IMR-90 (cell line): ENCODE results near the gene NCOA3. TPM values are rescaled to one million over a fixed set of nuclear protein-coding genes. Genes with fewer than 3 reads are reported as not detected.
"Not testable (repeated sequence)": the region's sequence is repeated elsewhere in the genome, so short reads cannot be mapped to it uniquely, and the experiment has no call there.

ENCODE experiments used
- ATAC-seq: fragments of 200-7000 bp; cut with Tn5 transposase; 2 replicates; pipeline ENCODE4 v1.9.1; 2020; ENCODE audit warnings: low read depth, mild to moderate bottlenecking, moderate library complexity
- BruUV-seq: library from RNA; stranded (reverse); fragments of 400-500 nt; replicated peaks from 2 replicates; lab custom pipeline; 2021; lab: Mats Ljungman, UMichigan
- CTCF ChIA-PET: fragments of 300-600 bp; formaldehyde crosslinking; extraction: SDS; loops from one replicate; lab custom pipeline; 2021; ENCODE audit warnings: antibody characterized with exemption; lab: Yijun Ruan, JAX
- POLR2A ChIA-PET: fragments of 300-600 bp; sonication (Branson Sonifier 250); formaldehyde crosslinking; loops from one replicate; lab custom pipeline; 2022; ENCODE audit warnings: antibody characterized with exemption; ENCODE audit not compliant: unreplicated experiment; lab: Charles Lee
- DNase-seq: peaks from one replicate; pipeline ENCODE4 v3.0.0; 2013
- H2AFZ ChIP-seq: replicated peaks from 2 replicates; pipeline ENCODE3; 2013; ENCODE audit warnings: low read length, mild to moderate bottlenecking; ENCODE audit not compliant: poor library complexity
- H2AK5ac ChIP-seq: 2 replicates; pipeline ENCODE4 v1.6.1; 2013; ENCODE audit warnings: low read depth, low read length, inconsistent platforms
- H2AK9ac ChIP-seq: replicated peaks from 2 replicates; pipeline ENCODE3; 2013; ENCODE audit warnings: mild to moderate bottlenecking, low read depth, low read length, moderate library complexity; ENCODE audit not compliant: poor library complexity
- H2BK120ac ChIP-seq: 2 replicates; pipeline ENCODE4 v1.6.1; 2013; ENCODE audit warnings: low read depth, low read length, inconsistent platforms
- H2BK15ac ChIP-seq: 3 replicates; pipeline ENCODE4 v1.6.1; 2013; ENCODE audit warnings: low read depth, low read length, inconsistent platforms
- H2BK20ac ChIP-seq: 2 replicates; pipeline ENCODE4 v1.6.1; 2013; ENCODE audit warnings: low read depth, mild to moderate bottlenecking, inconsistent platforms, low read length, moderate library complexity
- H2BK5ac ChIP-seq: 2 replicates; pipeline ENCODE4 v1.6.1; 2013; ENCODE audit warnings: mild to moderate bottlenecking, low read depth, low read length, inconsistent platforms; ENCODE audit not compliant: poor library complexity, severe bottlenecking
- H3K14ac ChIP-seq: replicated peaks from 2 replicates; pipeline ENCODE4 v1.6.1; 2013; ENCODE audit warnings: low read depth, low read length, inconsistent platforms
- H3K18ac ChIP-seq: 2 replicates; pipeline ENCODE4 v1.6.1; 2013; ENCODE audit warnings: low read depth, low read length, control low read depth
- H3K23ac ChIP-seq: 2 replicates; pipeline ENCODE4 v1.6.1; 2013; ENCODE audit warnings: low read depth, low read length, inconsistent platforms
- H3K27ac ChIP-seq: 2 replicates; pipeline ENCODE4 v1.5.1; 2013; ENCODE audit warnings: mild to moderate bottlenecking, control low read depth, low read length; ENCODE audit not compliant: insufficient read depth
- H3K27me3 ChIP-seq: 2 replicates; pipeline ENCODE4 v1.6.1; 2013; ENCODE audit warnings: low read length; ENCODE audit not compliant: control insufficient read depth, insufficient read depth
- H3K36me3 ChIP-seq: 2 replicates; pipeline ENCODE4 v1.6.1; 2013; ENCODE audit warnings: low read length, mixed read lengths; ENCODE audit not compliant: control insufficient read depth, insufficient read depth
- H3K4ac ChIP-seq: 2 replicates; pipeline ENCODE4 v1.6.1; 2013; ENCODE audit warnings: low read depth, low read length, inconsistent platforms
- H3K4me1 ChIP-seq: 2 replicates; pipeline ENCODE4 v1.6.1; 2013; ENCODE audit warnings: low read length, mixed read lengths; ENCODE audit not compliant: control insufficient read depth, insufficient read depth
- H3K4me2 ChIP-seq: 2 replicates; pipeline ENCODE4 v1.6.1; 2013; ENCODE audit warnings: low read depth, mild to moderate bottlenecking, control low read depth, low read length, moderate library complexity
- H3K4me3 ChIP-seq: 2 replicates; pipeline ENCODE4 v1.5.1; 2013; ENCODE audit warnings: low read depth, mild to moderate bottlenecking, control low read depth, low read length, moderate library complexity; ENCODE audit not compliant: insufficient read depth
- H3K56ac ChIP-seq: 2 replicates; pipeline ENCODE4 v1.6.1; 2013; ENCODE audit warnings: low read length, inconsistent platforms; ENCODE audit not compliant: insufficient read depth; ENCODE audit errors: extremely low read depth
- H3K79me1 ChIP-seq, 2 experiments: 2 replicates each; pipeline ENCODE4 v1.6.1; 2013; ENCODE audit warnings: low read length in 2 of 2, inconsistent platforms in 1 of 2, low read depth in 1 of 2
- H3K9ac ChIP-seq: 2 replicates; pipeline ENCODE4 v1.6.1; 2013; ENCODE audit warnings: low read depth, low read length, control low read depth
- H3K9me1 ChIP-seq: 2 replicates; pipeline ENCODE4 v1.6.1; 2013; ENCODE audit warnings: low read length, inconsistent platforms; ENCODE audit not compliant: insufficient read depth
- H3K9me3 ChIP-seq: 2 replicates; pipeline ENCODE4 v1.6.1; 2013; ENCODE audit warnings: low read length; ENCODE audit not compliant: control insufficient read depth, insufficient read depth
- H4K20me1 ChIP-seq: 2 replicates; pipeline ENCODE4 v1.6.1; 2013; ENCODE audit warnings: low read length, inconsistent platforms; ENCODE audit not compliant: insufficient read depth
- H4K5ac ChIP-seq: 2 replicates; pipeline ENCODE4 v1.6.1; 2013; ENCODE audit warnings: mild to moderate bottlenecking, low read depth, low read length, control low read depth
- H4K8ac ChIP-seq, 2 experiments: 2 replicates each; pipeline ENCODE4 v1.6.1; 2013; ENCODE audit warnings: low read depth in 2 of 2, low read length in 2 of 2, control low read depth in 1 of 2, inconsistent platforms in 1 of 2
- H4K91ac ChIP-seq: 2 replicates; pipeline ENCODE4 v1.6.1; 2013; ENCODE audit warnings: low read depth, low read length, inconsistent platforms; ENCODE audit not compliant: insufficient read depth
- WGBS, 2 experiments: methylation state at CpG; one replicate each; pipeline versions ENCODE4 v1.1.5 to v1.1.7; 2013; ENCODE audit warnings: missing lambda C conversion rate in 2 of 2; ENCODE audit not compliant: insufficient read length in 1 of 2; ENCODE audit errors: extremely low coverage in 2 of 2; 5-methylcytosine and 5-hydroxymethylcytosine counted together
- dilution Hi-C: fragments of 300-500 bp; cut with HindIII; formaldehyde crosslinking; loops from one replicate; pipeline ENCODE4 v1.14.3; 2018; ENCODE audit warnings: low sequenced_read_pairs; ENCODE audit not compliant: unreplicated experiment
- in situ Hi-C: fragments of 300-500 bp; cut with MboI; formaldehyde crosslinking; loops from 3 replicates; pipeline ENCODE4 v1.14.3; 2019; ENCODE audit warnings: low sequenced_read_pairs, inconsistent platforms, mixed read lengths
- intact Hi-C: fragments of 100-400 bp; cut with micrococcal nuclease; formaldehyde crosslinking; loops from 2 replicates; pipeline ENCODE4 v1.10.0; 2022
- polyA plus RNA-seq, 3 experiments: library from polyadenylated mRNA; depleted of rRNA; stranded (reverse); fragments of >200 nt; gene quantifications; 2 replicates each; pipeline ENCODE4 v1.2.3, GENCODE V29; 2012; ENCODE audit warnings: low replicate concordance in 1 of 3
- total RNA-seq: library from RNA; depleted of rRNA; stranded (reverse); fragments of >200 nt; gene quantifications from 2 replicates; pipeline ENCODE4 v1.2.3, GENCODE V29; 2012

NCOA3 gene
- total and polyA plus RNA-seq, 2 of the 4 experiments (the other 2 are of a cell fraction): 8.8 to 29.0 TPM

- POLR2A ChIA-PET, CTCF ChIA-PET, H4K5ac ChIP-seq, H3K36me3 ChIP-seq, ATAC-seq, H3K4me3 ChIP-seq, BruUV-seq, H3K18ac ChIP-seq, H3K27me3 ChIP-seq, in situ Hi-C loops, H2AFZ ChIP-seq, H3K56ac ChIP-seq, H3K14ac ChIP-seq, H3K4me2 ChIP-seq, H2BK15ac ChIP-seq, H4K91ac ChIP-seq, H3K9me3 ChIP-seq, intact Hi-C loops, H2BK120ac ChIP-seq, H2BK5ac ChIP-seq, H3K23ac ChIP-seq, H4K20me1 ChIP-seq, H2AK5ac ChIP-seq, H2BK20ac ChIP-seq, dilution Hi-C loops, H3K27ac ChIP-seq, H2AK9ac ChIP-seq, H4K8ac ChIP-seq, H3K4ac ChIP-seq, H3K9ac ChIP-seq, H3K4me1 ChIP-seq, H3K9me1 ChIP-seq, DNase-seq: not testable (repeated sequence)
- peaks cover 23 to 46% of the 10 kb centered on the region in 2 experiments for H3K79me1 ChIP-seq
- WGBS, 2 experiments: no CpG with 5 or more reads among the region's 8 CpGs
Measured at GRCh38 chr20:47553594-47554235, 52.0 kb downstream of the NCOA3 start.

- POLR2A ChIA-PET, H3K9me1 ChIP-seq, H3K27ac ChIP-seq, H3K4ac ChIP-seq, H2BK5ac ChIP-seq, H2BK20ac ChIP-seq, ATAC-seq, in situ Hi-C loops, CTCF ChIA-PET, H3K14ac ChIP-seq, H3K4me2 ChIP-seq, H3K9me3 ChIP-seq, H3K27me3 ChIP-seq, H3K18ac ChIP-seq, H4K5ac ChIP-seq, H2AK5ac ChIP-seq, H2BK15ac ChIP-seq, intact Hi-C loops, DNase-seq, H3K23ac ChIP-seq, H2AK9ac ChIP-seq, H4K8ac ChIP-seq, H3K4me1 ChIP-seq, H3K9ac ChIP-seq, H2BK120ac ChIP-seq, H3K4me3 ChIP-seq, H3K36me3 ChIP-seq, H3K56ac ChIP-seq, H2AFZ ChIP-seq, H4K20me1 ChIP-seq, H4K91ac ChIP-seq, BruUV-seq, dilution Hi-C loops: not testable (repeated sequence)
- H3K79me1 ChIP-seq: peaks cover 23 to 47% of the 10 kb centered on the region in 2 experiments
Measured at GRCh38 chr20:47554283-47554682, 52.6 kb downstream of the NCOA3 start.
